Thyroid gland (tissue), 4 donors: ENCODE measurements around the gene EYS. TPM values are rescaled to one million over a fixed set of nuclear protein-coding genes. Genes with fewer than 3 reads are reported as not detected.

Source experiments
- DNase-seq, 2 donors: peaks; one replicate each; pipeline ENCODE4 v3.0.0-alpha.2; 2019
- H3K27ac ChIP-seq, 3 donors: fragments of 200-600 bp; sonication (generic); 1 replicate in 2 of 3; 2 replicates in 1 of 3; pipeline ENCODE4 v1.5.1; 2016 to 2019; ENCODE audit warnings: mild to moderate bottlenecking in 1 of 3, moderate library complexity in 1 of 3
- H3K27me3 ChIP-seq: fragments of 200-600 bp; sonication (generic); one replicate; pipeline ENCODE4 v1.5.1; 2019
- H3K36me3 ChIP-seq, 2 donors: fragments of 200-600 bp; sonication (generic); one replicate each; pipeline ENCODE4 v1.5.1; 2016 to 2019
- H3K4me1 ChIP-seq, 2 donors: fragments of 200-600 bp; sonication (generic); one replicate each; pipeline ENCODE4 v1.5.1; 2017 to 2019
- H3K4me3 ChIP-seq, 3 donors: fragments of 200-600 bp; sonication (generic); replicated peaks in 1 of 3; 1 replicate in 2 of 3; 2 replicates in 1 of 3; pipeline ENCODE4 v1.5.1; 2016; ENCODE audit warnings: mild to moderate bottlenecking in 1 of 3
- H3K9me3 ChIP-seq: fragments of 200-600 bp; sonication (generic); one replicate; pipeline ENCODE4 v1.5.1; 2017
- POLR2A ChIP-seq, 2 donors: fragments of 450-650 bp; IDR thresholded peaks; one replicate each; pipeline ENCODE4 v1.6.1; 2017; ENCODE audit warnings: antibody characterized with exemption in 2 of 2, mild to moderate bottlenecking in 2 of 2, moderate library complexity in 1 of 2
- WGBS, 2 donors: methylation state at CpG; one replicate each; pipeline ENCODE4 v1.1.5; 2017; 5-methylcytosine and 5-hydroxymethylcytosine counted together
- intact Hi-C: fragments of 100-400 bp; cut with DNase I; formaldehyde crosslinking; loops from one replicate; pipeline ENCODE4 v1.15.1; 2023
- total RNA-seq, 4 donors: library from RNA; depleted of rRNA; stranded (reverse); fragments of >200 nt; gene quantifications; one replicate each; pipeline ENCODE4 v1.2.3, GENCODE V29; 2016
- TF ChIP-seq, protein P1 (sequence below), 6 experiments: fragments of 200-600 bp in 3 of 6; fragments of 450-650 bp in 3 of 6; sonication (generic) in 3 of 6; IDR thresholded peaks; one replicate each; pipeline ENCODE4 v1.5.1; 2016 to 2019; ENCODE audit warnings: antibody characterized with exemption in 6 of 6, mild to moderate bottlenecking in 2 of 6, inconsistent platforms in 1 of 6, moderate library complexity in 1 of 6

EYS gene
- total RNA-seq, 4 donors from 2014 or later: not detected

DNA sequence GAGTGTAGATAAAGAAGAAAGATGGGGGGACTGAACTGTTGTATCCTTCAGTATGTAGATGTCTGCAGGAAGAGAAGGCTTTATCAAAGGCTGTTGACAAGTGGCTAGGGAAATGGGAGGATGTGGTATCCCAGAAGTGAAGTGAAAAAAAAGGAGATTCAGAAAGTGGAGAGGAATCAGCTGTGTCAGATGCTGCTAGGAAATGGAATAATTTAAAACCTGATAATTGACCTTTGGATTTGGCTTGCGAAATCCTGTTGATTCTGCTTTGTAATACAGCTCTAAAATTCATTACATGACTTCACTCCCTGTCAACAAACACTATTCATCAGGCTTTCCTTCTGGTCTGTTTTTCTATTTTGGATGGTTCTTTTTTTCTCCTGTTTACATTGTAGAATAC is 2029.7 kb downstream of the EYS start:
- no peak for DNase-seq
- H3K36me3 ChIP-seq: no peaks in the 10 kb centered on the region
- 80 to 92% methylated on average over 1 of the region's 1 CpG for WGBS, 2 donors
- H3K27me3 ChIP-seq: no peaks in the 10 kb centered on the region
- TF ChIP-seq POLR2A (IDR thresholded peaks at IDR 0.05): no peak
- TF ChIP-seq, protein P1, sequence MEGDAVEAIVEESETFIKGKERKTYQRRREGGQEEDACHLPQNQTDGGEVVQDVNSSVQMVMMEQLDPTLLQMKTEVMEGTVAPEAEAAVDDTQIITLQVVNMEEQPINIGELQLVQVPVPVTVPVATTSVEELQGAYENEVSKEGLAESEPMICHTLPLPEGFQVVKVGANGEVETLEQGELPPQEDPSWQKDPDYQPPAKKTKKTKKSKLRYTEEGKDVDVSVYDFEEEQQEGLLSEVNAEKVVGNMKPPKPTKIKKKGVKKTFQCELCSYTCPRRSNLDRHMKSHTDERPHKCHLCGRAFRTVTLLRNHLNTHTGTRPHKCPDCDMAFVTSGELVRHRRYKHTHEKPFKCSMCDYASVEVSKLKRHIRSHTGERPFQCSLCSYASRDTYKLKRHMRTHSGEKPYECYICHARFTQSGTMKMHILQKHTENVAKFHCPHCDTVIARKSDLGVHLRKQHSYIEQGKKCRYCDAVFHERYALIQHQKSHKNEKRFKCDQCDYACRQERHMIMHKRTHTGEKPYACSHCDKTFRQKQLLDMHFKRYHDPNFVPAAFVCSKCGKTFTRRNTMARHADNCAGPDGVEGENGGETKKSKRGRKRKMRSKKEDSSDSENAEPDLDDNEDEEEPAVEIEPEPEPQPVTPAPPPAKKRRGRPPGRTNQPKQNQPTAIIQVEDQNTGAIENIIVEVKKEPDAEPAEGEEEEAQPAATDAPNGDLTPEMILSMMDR (IDR thresholded peaks at IDR 0.05): no peak
- intact Hi-C loops: no loop called here
- no peak overlapping the region for H3K4me3 ChIP-seq
- no peaks in the 10 kb centered on the region for H3K9me3 ChIP-seq
- no peak overlapping the region for H3K27ac ChIP-seq
- peaks cover 8 to 20% of the 10 kb centered on the region in 2 donors for H3K4me1 ChIP-seq

DNA sequence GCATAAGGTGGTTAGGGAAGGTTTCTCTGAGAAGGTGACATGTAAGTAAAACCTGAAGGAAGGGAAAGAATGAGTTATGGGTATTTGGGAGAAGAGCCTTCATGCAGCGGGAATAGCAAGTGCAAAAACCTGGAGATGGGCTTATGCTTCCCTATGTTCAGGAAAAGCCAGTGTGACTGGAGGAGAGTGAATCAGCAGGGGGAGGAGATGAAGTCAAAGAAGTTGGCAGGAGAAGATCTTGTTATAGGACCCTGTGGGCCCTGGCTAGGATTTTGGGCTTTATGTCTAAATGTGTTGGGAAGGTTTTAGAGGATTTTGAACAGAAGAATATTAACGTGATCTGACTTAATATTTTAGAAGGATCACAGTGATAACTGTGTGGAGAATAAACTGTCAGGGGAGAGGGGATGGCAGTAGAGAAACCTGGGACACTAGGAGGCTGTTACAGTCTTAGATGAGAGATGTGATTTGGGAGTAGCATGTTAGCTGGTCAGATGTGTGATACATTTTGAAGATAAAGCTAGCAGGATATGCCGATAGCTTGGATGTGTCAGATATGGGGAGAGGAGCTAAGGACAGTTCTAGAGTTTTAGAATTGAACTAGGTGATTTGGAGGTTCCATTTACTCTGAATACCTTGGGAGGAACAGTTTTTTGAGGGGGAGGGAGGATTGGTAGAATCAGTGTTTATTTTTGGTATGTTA is 2030.5 kb downstream of the EYS start:
- no peak for DNase-seq
- TF ChIP-seq, protein P1 (IDR thresholded peaks at IDR 0.05): no peak
- TF ChIP-seq POLR2A (IDR thresholded peaks at IDR 0.05): no peak
- Histone ChIP-seq H3K27ac (no peak overlapping the region), H3K9me3 (no peaks in the 10 kb centered on the region), H3K4me3 (no peak overlapping the region), H3K27me3 (no peaks in the 10 kb centered on the region), H3K36me3 (no peaks in the 10 kb centered on the region), H3K4me1 (peaks cover 8 to 20% of the 10 kb centered on the region in 2 donors)
- intact Hi-C loops: no loop called here
- 92 to 93% methylated on average over 3 of the region's 3 CpGs for WGBS, 2 donors

DNA sequence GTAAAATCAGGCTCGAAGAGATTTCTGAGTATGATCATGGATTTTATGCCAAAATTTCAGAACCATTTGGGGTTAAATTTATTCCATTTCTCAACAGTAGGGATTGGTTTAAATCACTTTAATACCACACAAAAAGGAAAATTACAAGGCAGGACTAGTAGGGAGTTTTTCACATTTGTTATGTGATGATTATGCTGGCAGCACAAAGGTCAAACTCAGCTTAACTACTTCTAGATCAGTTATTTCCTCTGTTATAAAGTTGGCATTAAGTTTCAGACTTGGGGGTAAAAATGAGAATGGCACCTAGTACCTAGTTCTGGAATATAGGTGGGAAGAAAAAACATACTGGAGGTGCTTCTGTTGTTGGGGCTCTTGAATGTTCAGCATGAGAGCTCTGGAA is 2031.9 kb downstream of the EYS start:
- H3K4me1 ChIP-seq: peaks cover 4 to 20% of the 10 kb centered on the region in 2 donors
- DNase-seq: no peak

DNA sequence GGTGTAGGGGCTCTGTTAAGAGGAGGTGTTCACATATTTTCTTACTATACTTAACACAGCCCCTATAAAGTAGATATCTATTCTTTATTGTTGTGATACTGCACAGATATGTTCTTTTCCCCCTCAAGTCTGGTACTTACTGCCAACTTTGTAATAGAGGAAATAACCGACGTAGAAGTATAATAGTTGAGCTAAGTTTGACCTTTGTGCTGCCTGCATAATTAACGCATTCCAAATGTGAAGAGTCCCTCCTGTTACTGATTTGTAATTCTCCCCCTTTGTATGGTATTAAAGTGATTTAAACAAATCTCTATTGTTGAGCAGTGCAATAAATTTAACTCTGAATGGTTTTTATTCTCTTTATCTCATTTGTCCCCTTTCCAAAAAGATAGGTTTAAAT is 2032.4 kb downstream of the EYS start:
- Histone ChIP-seq H3K27me3 (no peaks in the 10 kb centered on the region), H3K9me3 (no peaks in the 10 kb centered on the region), H3K36me3 (no peaks in the 10 kb centered on the region), H3K4me1 (peaks cover 4 to 20% of the 10 kb centered on the region in 2 donors), H3K27ac (no peak overlapping the region), H3K4me3 (no peak overlapping the region)
- 69 to 80% methylated on average over 3 of the region's 3 CpGs for WGBS, 2 donors
- TF ChIP-seq, protein P1 (IDR thresholded peaks at IDR 0.05): no peak
- TF ChIP-seq POLR2A (IDR thresholded peaks at IDR 0.05): no peak
- DNase-seq: no peak
- intact Hi-C loops: no loop called here

More for the DNA sequence above, 2031.9 kb downstream of the EYS start:
- no peaks in the 10 kb centered on the region for H3K27me3 ChIP-seq
- H3K9me3 ChIP-seq: no peaks in the 10 kb centered on the region
- H3K27ac ChIP-seq: no peak overlapping the region
- 91 to 95% methylated on average over 1 of the region's 1 CpG for WGBS, 2 donors
- intact Hi-C loops: no loop called here
- no peak for TF ChIP-seq POLR2A (IDR thresholded peaks at IDR 0.05)
- TF ChIP-seq, protein P1 (IDR thresholded peaks at IDR 0.05): no peak
- H3K4me3 ChIP-seq: no peak overlapping the region
- H3K36me3 ChIP-seq: no peaks in the 10 kb centered on the region

DNA sequence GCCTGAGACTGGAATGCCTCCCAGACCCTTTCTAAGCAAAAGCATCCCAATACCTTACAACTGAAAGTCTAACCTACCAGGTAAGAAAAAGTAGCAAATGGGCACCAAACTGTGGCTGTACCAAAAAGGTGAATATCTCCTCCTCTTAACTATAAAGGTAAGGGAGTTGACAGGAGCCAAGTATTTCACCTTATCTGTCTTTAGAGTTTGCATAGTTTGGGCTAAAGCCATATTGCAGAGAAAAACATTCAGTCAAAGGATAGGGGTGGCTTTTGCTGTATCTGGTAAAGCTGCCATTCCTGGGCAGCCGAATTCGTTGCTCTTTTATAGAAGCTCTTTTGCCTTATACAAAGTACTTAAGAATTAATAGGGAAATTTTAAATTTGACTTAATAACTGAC is 2033.3 kb downstream of the EYS start:
- 92 to 95% methylated on average over 2 of the region's 2 CpGs for WGBS, 2 donors
- intact Hi-C loops: no loop called here
- Histone ChIP-seq H3K4me1 (peaks cover 4 to 20% of the 10 kb centered on the region in 2 donors), H3K4me3 (no peak overlapping the region), H3K27me3 (no peaks in the 10 kb centered on the region), H3K36me3 (no peaks in the 10 kb centered on the region), H3K9me3 (no peaks in the 10 kb centered on the region), H3K27ac (no peak overlapping the region)
- no peak for DNase-seq
- TF ChIP-seq, protein P1 (IDR thresholded peaks at IDR 0.05): no peak
- no peak for TF ChIP-seq POLR2A (IDR thresholded peaks at IDR 0.05)
